Uterus (tissue), 4 donors: Measurements from ENCODE around the gene CTNNBIP1. TPM values are rescaled to one million over a fixed set of nuclear protein-coding genes. Genes with fewer than 3 reads are reported as not detected.
A peak's percentile ranks its signal among the peaks of the same experiment; 100 is the strongest.

Experiments
- DNase-seq, 2 donors: peaks; one replicate each; pipeline ENCODE4 v3.0.0-alpha.2; 2019 to 2020
- H3K27ac ChIP-seq, 2 donors: fragments of 200-600 bp; sonication (generic); 1 replicate in 1 of 2; 2 replicates in 1 of 2; pipeline ENCODE4 v1.5.1; 2016 to 2018
- H3K27me3 ChIP-seq, 2 donors: fragments of 200-600 bp; sonication (generic); one replicate each; pipeline ENCODE4 v1.5.1; 2018 to 2019; ENCODE audit warnings: control low read depth in 1 of 2
- H3K36me3 ChIP-seq, 2 donors: fragments of 200-600 bp; sonication (generic); one replicate each; pipeline ENCODE4 v1.5.1; 2019; ENCODE audit warnings: control low read depth in 1 of 2
- H3K4me1 ChIP-seq, 2 donors: fragments of 200-600 bp; sonication (generic); one replicate each; pipeline ENCODE4 v1.5.1; 2018 to 2019; ENCODE audit warnings: control low read depth in 1 of 2
- H3K4me3 ChIP-seq, 2 donors: fragments of 200-600 bp; sonication (generic); 1 replicate in 1 of 2; 2 replicates in 1 of 2; pipeline ENCODE4 v1.5.1; 2018 to 2019; ENCODE audit warnings: mild to moderate bottlenecking in 1 of 2
- H3K9me3 ChIP-seq, 2 donors: fragments of 200-600 bp; sonication (generic); one replicate each; pipeline ENCODE4 v1.5.1; 2019; ENCODE audit warnings: control low read depth in 1 of 2
- CTCF ChIP-seq, 4 experiments: fragments of 200-600 bp in 2 of 4; fragments of 450-650 bp in 2 of 4; sonication (generic) in 2 of 4; IDR thresholded peaks; one replicate each; pipeline ENCODE4 v1.5.1; 2016 to 2019; ENCODE audit warnings: antibody characterized with exemption in 4 of 4, mild to moderate bottlenecking in 2 of 4, moderate library complexity in 1 of 4
- POLR2A ChIP-seq, 2 donors: fragments of 450-650 bp; IDR thresholded peaks; one replicate each; pipeline ENCODE4 v1.6.1; 2016; ENCODE audit warnings: antibody characterized with exemption in 2 of 2, mild to moderate bottlenecking in 1 of 2, moderate library complexity in 1 of 2
- intact Hi-C: fragments of 100-400 bp; cut with DNase I; formaldehyde crosslinking; loops from one replicate; pipeline ENCODE4 v1.15.1; 2023; ENCODE audit warnings: low total_unique reads
- total RNA-seq, 4 donors: library from RNA; depleted of rRNA in 3 of 4; stranded (reverse); fragments of >200 nt in 3 of 4; gene quantifications; one replicate each; pipeline versions ENCODE4 v1.1.0 to v1.2.4, GENCODE V29; 2014 to 2023
- donor health status: DM: yes; HTN: yes; CAD: no.

CTNNBIP1 gene
- total RNA-seq, 4 donors from 2014 or later: 4.7 to 26.6 (median 13.6) TPM

DNA sequence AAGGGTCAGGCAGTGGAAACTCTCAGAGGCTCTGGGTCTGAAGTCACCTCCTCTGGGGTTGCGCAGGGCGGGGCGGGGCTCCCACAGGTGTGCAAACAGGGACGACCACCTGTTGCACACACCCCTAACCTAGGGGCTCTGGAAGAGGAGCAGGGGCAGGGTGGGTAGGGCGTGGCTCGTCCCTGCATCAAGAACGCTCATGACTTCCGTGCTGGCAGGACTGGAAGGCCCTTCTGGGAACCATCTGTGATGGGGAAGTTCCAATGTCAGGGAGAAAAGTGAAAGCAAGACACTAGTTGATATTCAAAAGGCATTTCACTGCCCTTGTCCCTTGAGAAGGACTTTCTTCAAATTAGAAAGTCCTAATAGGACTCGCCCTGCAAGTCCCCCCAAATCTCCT lies 64.2 kb downstream of the CTNNBIP1 start:
- Histone ChIP-seq H3K27me3 (no peaks in the 10 kb centered on the region), H3K4me1 (peaks cover 0 to 15% of the 10 kb centered on the region in 2 donors), H3K9me3 (no peaks in the 10 kb centered on the region), H3K36me3 (no peaks in the 10 kb centered on the region), H3K27ac (no peak overlapping the region), H3K4me3 (no peak overlapping the region)
- TF ChIP-seq CTCF (IDR thresholded peaks at IDR 0.05) (no peak), POLR2A (IDR thresholded peaks at IDR 0.05) (no peak)
- intact Hi-C loops: no loop called here
- DNase-seq: no peak

DNA sequence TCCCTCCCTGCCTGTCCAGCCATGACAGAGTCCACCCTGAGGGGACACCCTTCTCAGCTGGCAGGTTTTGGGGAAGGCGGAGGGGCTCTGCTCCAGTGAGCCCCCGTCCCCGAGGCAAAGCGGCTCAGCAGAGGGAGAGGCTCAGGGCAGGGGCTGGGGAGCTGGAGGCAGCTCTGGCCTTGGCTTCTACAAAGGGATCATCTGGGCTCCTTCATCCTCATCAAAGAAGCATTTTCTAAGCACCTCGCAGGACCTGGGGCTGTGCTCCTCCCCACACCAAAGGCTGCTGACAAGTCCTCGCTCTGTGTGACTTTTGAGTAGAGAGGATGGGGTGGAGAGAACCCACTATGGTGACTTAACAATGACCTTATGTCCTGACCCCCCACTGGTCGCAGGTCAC lies 65.3 kb downstream of the CTNNBIP1 start:
- H3K36me3 ChIP-seq: no peaks in the 10 kb centered on the region
- H3K4me1 ChIP-seq: peaks cover 0 to 15% of the 10 kb centered on the region in 2 donors
- intact Hi-C loops: no loop called here
- H3K27me3 ChIP-seq: no peaks in the 10 kb centered on the region
- no peak overlapping the region for H3K27ac ChIP-seq
- no peaks in the 10 kb centered on the region for H3K9me3 ChIP-seq
- DNase-seq: no peak
- no peak overlapping the region for H3K4me3 ChIP-seq
- TF ChIP-seq POLR2A (IDR thresholded peaks at IDR 0.05) (no peak), CTCF (IDR thresholded peaks at IDR 0.05) (no peak)

- TF ChIP-seq POLR2A (IDR thresholded peaks at IDR 0.05) (no peak), CTCF (IDR thresholded peaks at IDR 0.05) (no peak)
- no peaks in the 10 kb centered on the region for H3K36me3 ChIP-seq
- H3K4me3 ChIP-seq: no peak overlapping the region
- DNase-seq: no peak
- H3K27ac ChIP-seq: peak overlapping the region in 1 of 2 donors; percentile 14
- no peaks in the 10 kb centered on the region for H3K9me3 ChIP-seq
- H3K27me3 ChIP-seq: no peaks in the 10 kb centered on the region
- intact Hi-C loops: no loop called here
- H3K4me1 ChIP-seq: peaks cover 0 to 15% of the 10 kb centered on the region in 2 donors
These were observed 66.0 kb downstream of the CTNNBIP1 start for GRCh38 chr1:9844106-9844505.

DNA sequence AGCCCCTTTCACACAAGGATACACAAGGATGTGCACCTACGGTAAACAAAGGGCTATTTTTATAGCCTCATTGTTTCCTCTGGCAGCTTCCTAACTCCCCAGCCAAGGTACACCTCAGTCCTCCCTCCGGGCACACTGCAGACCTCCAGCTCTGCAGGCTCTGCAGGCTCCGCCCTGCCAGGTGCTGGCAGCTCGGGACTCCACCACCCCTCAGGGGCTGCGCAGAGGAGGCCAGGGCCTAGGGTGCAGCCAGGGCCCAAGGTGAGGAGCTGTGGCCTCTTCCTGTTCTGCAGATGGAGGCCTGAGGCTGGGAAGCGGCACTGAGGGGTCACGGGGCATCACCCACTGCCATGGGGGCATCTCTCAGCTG lies 66.5 kb downstream of the CTNNBIP1 start:
- H3K36me3 ChIP-seq: no peaks in the 10 kb centered on the region
- TF ChIP-seq CTCF (IDR thresholded peaks at IDR 0.05) (no peak), POLR2A (IDR thresholded peaks at IDR 0.05) (no peak)
- H3K27ac ChIP-seq: peak overlapping the region in 1 of 2 donors; percentile 14
- intact Hi-C loops: no loop called here
- no peak for DNase-seq
- H3K4me3 ChIP-seq: no peak overlapping the region
- peaks cover 0 to 15% of the 10 kb centered on the region in 2 donors for H3K4me1 ChIP-seq
- H3K9me3 ChIP-seq: no peaks in the 10 kb centered on the region
- H3K27me3 ChIP-seq: no peaks in the 10 kb centered on the region

DNA sequence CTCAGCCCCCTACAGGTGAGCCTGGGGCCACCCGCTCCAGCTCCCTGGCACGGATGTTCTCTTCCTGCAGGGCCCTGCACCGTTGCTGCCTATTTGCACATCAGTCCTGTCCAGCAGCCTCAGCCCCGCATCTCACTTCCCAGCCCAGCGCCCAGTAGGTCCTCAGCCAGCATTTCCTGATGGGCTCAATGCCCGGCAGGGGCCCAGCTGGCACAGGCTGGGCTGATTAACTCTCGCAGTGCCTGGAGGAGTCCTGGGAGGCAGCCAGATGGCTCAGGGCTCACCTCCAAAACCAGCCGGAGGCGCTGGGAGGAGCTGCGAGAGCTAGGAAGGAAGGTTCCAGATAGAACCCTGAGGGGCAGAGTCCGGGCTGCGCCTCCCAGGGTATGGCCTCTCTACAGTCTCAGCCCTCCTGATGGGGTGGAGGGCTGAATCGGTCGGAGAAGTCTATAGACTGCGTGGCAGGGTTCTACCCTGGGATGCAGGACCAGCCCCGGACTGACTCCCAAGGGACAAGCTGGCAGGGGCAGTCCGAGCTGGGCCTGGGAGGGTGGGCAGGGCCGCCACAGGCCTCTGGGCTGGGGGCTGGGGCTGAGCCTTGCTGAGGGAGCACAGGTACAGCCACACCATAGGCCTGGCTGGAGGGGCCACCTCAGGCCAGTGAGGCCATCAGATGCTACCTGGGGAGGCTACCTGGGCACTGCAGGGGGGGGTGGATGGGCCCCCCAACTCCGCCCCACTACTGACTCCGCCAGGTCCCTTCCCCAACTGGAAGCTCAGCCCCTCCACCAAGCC lies 67.1 kb downstream of the CTNNBIP1 start:
- no peaks in the 10 kb centered on the region for H3K9me3 ChIP-seq
- TF ChIP-seq POLR2A (IDR thresholded peaks at IDR 0.05) (no peak), CTCF (IDR thresholded peaks at IDR 0.05) (no peak)
- H3K27me3 ChIP-seq: no peaks in the 10 kb centered on the region
- no peak overlapping the region for H3K4me3 ChIP-seq
- DNase-seq: no peak
- intact Hi-C loops: no loop called here
- no peak overlapping the region for H3K27ac ChIP-seq
- H3K4me1 ChIP-seq: peaks cover 0 to 15% of the 10 kb centered on the region in 2 donors
- H3K36me3 ChIP-seq: no peaks in the 10 kb centered on the region
